Measurements from ENCODE around the gene PHACTR2. TPM values are rescaled to one million over a fixed set of nuclear protein-coding genes. Genes with fewer than 3 reads are reported as not detected.
"Not testable (repeated sequence)": the region's sequence is repeated elsewhere in the genome, so short reads cannot be mapped to it uniquely, and the experiment has no call there.

Gene PHACTR2
- total RNA-seq, 1 donor from 2014 or later: 20.0 TPM

GRCh38 chr6:143738072-143738690, 60.4 kb downstream of the PHACTR2 start:
- DNase-seq (ENCODE audit: low spot score); ATAC-seq: not testable (repeated sequence)

- ATAC-seq: no peak
- DNase-seq (ENCODE audit: low spot score): no peak
Observed at GRCh38 chr6:143739341-143739851, 61.6 kb downstream of the PHACTR2 start.

GRCh38 chr6:143740213-143740612, 62.4 kb downstream of the PHACTR2 start:
- DNase-seq (ENCODE audit: low spot score) (no peak), ATAC-seq (no peak)

- no peak for ATAC-seq
Observed at GRCh38 chr6:143741480-143741879, 63.7 kb downstream of the PHACTR2 start.

GRCh38 chr6:143742070-143742954, 64.5 kb downstream of the PHACTR2 start:
- ATAC-seq: no peak

More at GRCh38 chr6:143741480-143741879, 63.7 kb downstream of the PHACTR2 start:
- no peak for DNase-seq (ENCODE audit: low spot score)

GRCh38 chr6:143742955-143743255, 65.1 kb downstream of the PHACTR2 start:
- no peak for ATAC-seq
- no peak for DNase-seq (ENCODE audit: low spot score)

More at GRCh38 chr6:143742070-143742954, 64.5 kb downstream of the PHACTR2 start:
- DNase-seq (ENCODE audit: low spot score): no peak

- no peak for ATAC-seq
- no peak for DNase-seq (ENCODE audit: low spot score)
Observed at GRCh38 chr6:143743301-143744166, 65.8 kb downstream of the PHACTR2 start.

GRCh38 chr6:143744551-143745165, 66.9 kb downstream of the PHACTR2 start:
- ATAC-seq (no peak), DNase-seq (ENCODE audit: low spot score) (no peak)

GRCh38 chr6:143745166-143746133, 67.7 kb downstream of the PHACTR2 start:
- ATAC-seq: peak; percentile 44

GRCh38 chr6:143746202-143747119, 68.7 kb downstream of the PHACTR2 start:
- ATAC-seq (no peak), DNase-seq (ENCODE audit: low spot score) (no peak)

More at GRCh38 chr6:143745166-143746133, 67.7 kb downstream of the PHACTR2 start:
- DNase-seq (ENCODE audit: low spot score): no peak

GRCh38 chr6:143747347-143747842, 69.6 kb downstream of the PHACTR2 start:
- no peak for DNase-seq (ENCODE audit: low spot score)
- ATAC-seq: peak; percentile 19

GRCh38 chr6:143749891-143750290, 72.1 kb downstream of the PHACTR2 start:
- ATAC-seq (no peak), DNase-seq (ENCODE audit: low spot score) (no peak)

- no peak for ATAC-seq
- no peak for DNase-seq (ENCODE audit: low spot score)
Observed at GRCh38 chr6:143750877-143751276, 73.1 kb downstream of the PHACTR2 start.

- ATAC-seq (no peak), DNase-seq (ENCODE audit: low spot score) (no peak)
Observed at GRCh38 chr6:143752459-143752858, 74.7 kb downstream of the PHACTR2 start.

- ATAC-seq: no peak
Observed at GRCh38 chr6:143753678-143754077, 75.9 kb downstream of the PHACTR2 start.

GRCh38 chr6:143754204-143754603, 76.4 kb downstream of the PHACTR2 start:
- DNase-seq (ENCODE audit: low spot score) (no peak), ATAC-seq (no peak)

More at GRCh38 chr6:143753678-143754077, 75.9 kb downstream of the PHACTR2 start:
- no peak for DNase-seq (ENCODE audit: low spot score)

GRCh38 chr6:143755301-143755744, 77.6 kb downstream of the PHACTR2 start:
- DNase-seq (ENCODE audit: low spot score) (no peak), ATAC-seq (peak; percentile 29)

GRCh38 chr6:143757346-143757832, 79.6 kb downstream of the PHACTR2 start:
- DNase-seq (ENCODE audit: low spot score): no peak
- no peak for ATAC-seq
